HG02884 (cell line): ENCODE measurements around the gene FILIP1.

Experiments used
- ATAC-seq: cut with Tn5 transposase; IDR thresholded peaks from one replicate; pipeline ENCODE4 v1.9.1; 2021; ENCODE audit warnings: mild to moderate bottlenecking, moderate library complexity; ENCODE audit not compliant: unreplicated experiment

FILIP1 gene

DNA sequence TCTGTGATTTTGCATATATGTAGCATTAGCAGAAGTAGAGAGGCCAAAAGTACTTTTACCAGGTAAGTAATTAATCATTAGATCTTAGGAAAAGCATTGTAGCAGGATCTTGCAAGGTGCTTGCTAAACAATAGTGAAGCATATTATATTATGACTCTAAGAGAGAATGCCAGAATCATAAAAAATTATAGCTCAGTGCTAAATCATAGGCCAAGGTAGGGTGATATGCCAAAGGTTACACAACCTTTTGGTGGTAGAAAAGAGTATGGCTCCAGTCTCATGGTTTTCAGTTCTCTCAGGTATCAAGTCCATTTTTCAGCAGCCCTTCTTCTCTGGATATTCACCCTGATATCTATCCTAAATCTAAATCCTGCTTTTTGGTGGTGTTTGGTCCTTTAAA, 192.1 kb downstream of the FILIP1 start:
- ATAC-seq: no peak

DNA sequence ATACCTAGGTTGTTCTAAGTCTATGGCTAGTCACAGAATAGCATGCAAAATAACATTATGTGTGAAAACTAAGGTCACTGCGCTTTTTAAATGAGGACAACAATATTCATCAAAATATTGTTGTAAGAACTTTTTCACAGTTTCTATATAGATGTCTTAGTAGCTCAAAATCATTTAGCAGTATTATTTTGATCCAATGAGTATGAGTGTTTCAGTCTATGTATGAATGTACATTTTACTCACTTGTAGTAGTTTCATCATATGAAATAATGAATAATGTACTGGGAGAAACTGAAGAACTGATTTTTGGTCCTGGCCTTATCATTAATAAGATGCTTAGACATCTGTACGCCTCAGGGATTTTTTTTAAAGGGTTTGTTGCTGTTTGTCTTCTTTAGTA, 192.5 kb downstream of the FILIP1 start:
- ATAC-seq: no peak

DNA sequence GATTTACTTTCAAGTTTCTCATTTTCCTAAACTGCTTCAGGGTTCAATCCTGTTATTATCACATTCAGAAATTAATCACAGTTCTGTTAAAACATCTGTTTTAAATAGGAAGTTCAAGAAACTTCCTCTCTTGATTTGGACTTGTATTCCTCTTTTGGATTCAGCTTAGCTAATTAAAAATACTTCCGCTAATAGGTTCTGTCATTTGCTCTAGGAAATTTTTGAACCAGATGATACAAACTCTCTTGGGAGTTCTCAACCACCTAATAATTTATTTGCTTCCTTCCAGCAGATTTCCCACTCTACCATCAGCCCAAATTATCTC, 193.1 kb downstream of the FILIP1 start:
- no peak for ATAC-seq

DNA sequence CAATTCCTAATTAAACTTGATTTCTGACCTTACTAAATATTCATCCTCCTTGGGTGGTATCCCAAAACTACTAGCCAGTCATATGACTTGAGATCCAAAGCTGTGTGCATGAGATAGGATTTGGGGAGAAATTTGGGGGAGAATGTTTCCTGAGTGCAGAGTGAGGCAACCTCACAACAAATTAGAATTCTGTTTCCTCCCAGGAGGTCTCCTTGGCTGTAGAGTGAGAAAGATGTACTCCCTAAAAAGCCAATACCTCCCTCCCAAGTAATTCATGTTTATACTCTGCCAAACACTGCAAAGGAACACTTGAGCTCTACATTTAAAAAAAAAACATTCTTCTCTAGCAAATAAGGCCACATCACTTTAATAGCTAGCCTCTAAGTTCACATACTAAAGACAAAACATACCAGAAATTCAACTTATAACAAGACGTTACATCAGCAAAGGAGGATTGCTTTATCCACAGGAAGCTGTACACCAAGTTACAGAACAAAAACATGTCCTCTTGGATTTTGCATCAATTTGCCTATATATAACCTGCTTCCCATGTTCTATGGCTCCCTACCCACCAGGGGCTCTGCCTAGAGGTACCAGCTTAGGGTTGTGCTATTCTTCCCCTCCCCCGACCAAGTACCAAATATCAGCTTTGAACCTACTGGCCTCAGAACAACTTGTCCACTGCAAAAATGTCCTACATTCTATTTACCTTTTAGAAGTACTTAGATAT, 193.6 kb downstream of the FILIP1 start:
- ATAC-seq: no peak

DNA sequence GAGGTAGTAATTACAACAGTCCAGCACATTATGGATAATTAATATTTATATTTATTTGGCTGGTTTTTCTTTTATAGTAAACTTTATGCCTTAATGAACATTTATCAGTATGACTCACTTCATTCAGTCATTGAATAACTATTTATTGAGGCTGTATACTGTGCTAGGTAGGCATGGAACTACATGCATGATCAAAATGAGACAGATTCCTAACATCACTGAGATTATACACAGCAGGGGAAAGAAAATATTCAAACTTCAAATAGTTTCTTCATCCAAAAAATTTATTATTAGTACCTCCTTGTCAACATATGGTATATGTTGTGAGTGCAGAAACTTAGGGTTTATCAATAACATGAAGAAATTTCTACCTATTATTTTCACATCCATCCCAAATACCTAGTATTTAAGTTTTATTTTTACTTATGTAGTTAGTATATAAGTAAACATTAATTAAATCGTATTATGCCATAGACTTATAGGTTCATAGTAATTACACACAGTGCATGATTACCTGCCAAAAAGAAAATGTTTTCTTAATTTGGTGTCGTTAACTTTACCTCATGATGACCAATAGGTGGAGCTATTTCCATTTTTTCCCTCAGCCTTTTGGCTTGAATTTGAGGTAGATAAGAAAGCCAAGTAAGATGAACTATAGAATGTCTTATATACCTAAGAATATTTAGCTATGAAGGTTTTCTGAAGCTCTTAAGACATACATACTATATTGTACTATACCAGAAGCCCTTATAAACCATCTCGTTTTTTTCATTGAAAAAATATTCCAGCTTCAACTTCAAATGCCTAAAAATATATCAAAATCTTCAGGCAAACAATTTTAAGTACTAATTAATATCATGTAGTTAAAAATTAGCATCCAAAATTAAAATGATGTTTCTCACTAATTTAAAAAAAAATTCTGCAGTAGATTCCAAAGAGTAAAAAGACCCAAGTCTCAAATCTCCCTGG, 196.5 kb downstream of the FILIP1 start:
- peak; percentile 76 for ATAC-seq

DNA sequence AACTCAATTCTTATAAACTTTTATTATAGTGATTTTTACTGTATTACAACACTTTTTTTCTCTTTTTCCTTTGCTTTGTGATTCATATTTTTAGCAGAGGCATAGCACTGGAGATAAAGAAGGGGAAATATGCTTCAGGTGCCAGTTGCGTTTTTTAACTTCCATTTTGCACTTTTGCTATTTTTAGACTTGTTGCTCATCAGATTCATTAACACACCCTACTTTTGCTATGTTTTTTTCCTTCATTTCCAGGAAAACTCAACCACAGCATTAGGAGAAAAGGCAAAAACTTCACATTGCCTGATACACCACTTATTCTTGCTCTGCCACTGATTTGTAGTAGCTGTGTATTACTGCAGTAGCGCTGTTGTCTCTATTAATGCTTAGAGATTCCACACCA, 201.0 kb downstream of the FILIP1 start:
- no peak for ATAC-seq

DNA sequence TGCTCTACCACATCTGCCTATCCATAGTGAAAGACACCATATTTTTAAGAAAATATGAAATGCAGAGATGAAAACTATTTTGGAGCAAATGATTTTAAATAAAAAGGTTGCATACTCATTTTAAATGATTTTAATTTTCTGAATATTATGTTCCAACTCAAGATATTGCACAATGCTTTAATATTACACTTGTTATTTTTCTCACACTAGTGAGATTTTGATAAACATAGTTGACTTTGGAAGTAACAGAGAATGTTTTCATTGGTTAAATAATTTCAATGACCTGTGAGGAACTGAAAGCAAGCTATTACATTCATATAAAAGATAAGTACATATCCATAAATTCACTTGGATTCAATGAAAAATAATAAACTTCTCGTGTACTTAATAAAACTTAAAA, 201.9 kb downstream of the FILIP1 start:
- no peak for ATAC-seq

DNA sequence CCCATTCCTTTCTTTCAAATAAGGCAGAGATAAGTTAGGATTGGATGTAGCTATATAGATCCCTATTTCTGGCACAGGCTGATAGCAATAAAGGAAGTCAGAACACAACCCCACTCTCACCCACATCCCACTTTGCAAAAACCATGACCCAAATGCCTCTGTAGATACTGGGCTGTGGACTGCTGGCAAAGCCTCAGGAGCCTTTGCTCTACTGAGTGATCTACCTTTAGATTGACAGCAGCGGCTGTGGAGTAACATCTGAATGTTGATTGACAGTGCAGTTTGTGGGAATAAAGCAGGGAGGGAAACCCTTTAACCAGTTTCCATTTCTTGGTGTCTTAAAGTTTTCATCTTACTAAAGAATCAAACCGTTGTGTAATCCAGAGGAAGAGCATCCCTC, 202.3 kb downstream of the FILIP1 start:
- ATAC-seq: no peak

DNA sequence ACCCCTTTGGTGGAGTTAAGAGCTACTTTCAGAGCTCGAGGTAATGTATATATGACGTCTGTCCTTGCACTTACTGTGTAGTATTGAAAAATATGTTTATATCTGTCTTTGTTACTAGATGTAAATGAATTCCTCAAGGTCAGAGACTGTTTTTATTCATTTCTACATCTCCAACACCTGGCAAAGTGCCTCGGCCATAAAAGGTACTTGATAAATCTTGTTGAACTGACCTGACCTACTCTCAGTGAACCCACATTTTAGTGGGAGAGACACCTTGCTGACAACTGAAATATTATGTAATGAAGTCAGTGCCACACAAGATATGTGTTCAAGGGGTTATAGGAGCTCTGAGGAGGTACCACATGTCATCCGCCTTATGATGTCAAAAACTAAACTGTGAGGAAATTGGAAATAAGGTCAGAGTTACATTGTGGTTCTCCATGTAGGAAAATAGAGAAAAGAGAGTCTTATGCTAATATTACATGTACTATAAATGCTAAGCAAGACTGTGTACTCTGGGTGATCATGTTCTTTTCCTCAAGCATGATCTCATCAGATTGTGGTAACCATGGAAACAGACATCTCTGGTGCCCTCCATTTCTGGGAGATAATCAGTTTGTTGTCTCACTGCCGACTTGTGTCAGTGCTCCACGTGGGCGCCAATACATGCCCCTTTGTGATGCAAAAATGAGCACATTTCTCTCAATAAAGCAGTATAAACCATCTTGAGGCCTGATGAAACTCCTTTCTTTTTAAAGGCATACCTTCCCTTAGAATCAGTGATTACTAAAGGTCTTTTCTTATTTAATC, 203.3 kb downstream of the FILIP1 start:
- no peak for ATAC-seq

DNA sequence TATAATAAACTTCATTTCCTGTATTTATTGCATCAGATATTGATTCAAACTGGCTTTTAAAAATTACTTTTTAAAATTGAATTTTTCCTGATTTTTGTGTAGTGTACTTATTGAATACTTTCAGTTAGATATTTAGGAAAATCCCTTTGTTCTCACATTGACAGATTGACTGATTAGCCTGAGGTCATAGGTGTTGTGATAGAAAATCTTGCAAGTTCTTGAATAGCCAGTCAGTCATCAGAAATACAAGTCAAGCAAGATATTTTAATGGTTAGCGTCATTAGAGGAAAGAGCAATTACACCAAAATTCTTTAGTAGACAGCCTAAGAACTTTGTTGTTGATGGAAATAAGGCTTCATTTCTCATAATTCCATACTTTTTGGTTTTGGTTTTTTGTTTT, 205.6 kb downstream of the FILIP1 start:
- no peak for ATAC-seq

DNA sequence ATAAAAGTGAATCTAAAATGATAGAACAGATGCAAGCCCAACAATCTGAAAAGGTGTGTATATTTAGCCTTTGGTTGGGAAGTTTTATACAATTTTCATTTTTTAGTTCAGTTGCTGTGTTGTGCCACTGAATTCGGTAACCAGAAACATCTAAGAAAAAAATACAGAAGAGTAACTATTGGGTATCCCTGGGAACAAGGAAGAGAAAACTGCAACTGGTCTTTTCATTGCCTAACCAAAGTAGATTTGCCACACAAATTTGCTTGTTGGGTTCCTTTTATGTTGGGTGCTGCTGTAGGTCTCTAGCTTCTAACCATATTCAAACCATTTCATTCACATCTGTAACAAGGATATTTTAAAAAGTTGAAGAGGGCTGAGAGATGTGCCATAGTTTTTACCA, 206.2 kb downstream of the FILIP1 start:
- no peak for ATAC-seq

DNA sequence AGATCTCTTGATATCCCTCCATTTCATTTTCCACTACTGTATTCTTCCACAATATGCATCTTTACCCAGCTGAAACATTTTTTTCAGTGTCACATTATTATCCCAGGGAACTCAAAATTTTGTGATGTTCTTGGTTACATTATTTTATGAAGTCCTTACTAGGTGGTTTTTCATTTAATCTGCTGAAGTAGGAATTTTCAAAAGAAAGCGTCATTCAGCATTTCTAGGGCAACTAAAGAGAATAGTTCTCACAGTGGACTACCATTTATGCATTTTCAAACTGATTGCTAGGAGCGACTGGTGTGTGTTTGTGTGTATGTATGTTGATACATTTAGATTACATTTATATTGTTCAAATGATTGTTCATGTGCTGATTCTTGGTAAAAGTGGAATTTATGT, 206.6 kb downstream of the FILIP1 start:
- no peak for ATAC-seq

DNA sequence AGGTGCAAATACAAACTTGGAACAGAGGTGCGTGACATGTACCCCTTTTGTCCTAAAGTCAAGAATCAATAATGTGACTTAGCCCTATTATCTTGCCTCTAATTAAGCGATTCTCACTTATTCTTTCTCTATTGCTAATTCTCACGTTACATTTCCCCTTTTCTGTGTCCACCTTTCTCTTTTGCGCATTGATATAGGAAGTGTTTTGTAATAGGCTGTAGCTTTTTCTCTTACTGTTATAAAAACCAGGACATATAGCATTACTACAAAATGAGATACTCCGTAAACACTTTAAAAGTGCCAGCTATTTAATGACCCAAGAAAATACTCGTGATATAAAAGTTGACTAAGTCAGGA, 208.3 kb downstream of the FILIP1 start:
- ATAC-seq: no peak

DNA sequence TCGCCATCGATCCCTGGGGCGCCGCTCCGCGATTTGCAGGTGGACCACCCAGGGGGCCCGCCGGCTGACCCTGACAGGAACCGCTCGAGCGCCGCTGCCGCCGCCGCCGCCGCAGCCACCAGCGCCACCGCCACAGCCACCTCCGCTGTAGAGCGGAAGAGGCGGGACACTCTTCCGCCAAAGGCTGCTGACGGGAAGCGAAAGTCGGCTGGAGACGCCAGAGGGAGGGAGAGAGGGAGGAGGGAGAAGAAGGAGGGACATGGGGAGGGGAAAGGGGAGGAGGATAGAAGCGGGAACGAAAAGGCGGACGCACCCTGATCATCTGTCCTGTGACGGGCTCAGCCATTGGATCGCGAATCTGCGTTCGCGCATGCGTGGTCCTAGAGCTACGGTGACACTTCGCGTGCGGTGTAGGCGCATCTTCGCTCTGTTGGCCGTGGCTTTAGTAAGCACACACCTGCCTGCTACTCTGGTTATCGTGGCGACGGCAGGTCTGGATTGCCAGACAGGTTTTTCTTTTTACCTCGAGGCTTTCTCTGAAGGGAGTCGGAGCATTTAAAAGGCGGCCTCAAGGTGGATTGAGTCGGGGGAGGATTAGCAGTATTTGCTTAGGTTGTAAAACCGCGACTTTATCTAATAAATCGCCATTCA, 208.8 kb downstream of the FILIP1 start, which contains the start of gene TMEM30A:
TSS of gene TMEM30A (minus strand) at position 161 of the 651 bp plus-strand sequence. CDS start at position 7, 154 bp downstream.
- ATAC-seq: peak; percentile 86

DNA sequence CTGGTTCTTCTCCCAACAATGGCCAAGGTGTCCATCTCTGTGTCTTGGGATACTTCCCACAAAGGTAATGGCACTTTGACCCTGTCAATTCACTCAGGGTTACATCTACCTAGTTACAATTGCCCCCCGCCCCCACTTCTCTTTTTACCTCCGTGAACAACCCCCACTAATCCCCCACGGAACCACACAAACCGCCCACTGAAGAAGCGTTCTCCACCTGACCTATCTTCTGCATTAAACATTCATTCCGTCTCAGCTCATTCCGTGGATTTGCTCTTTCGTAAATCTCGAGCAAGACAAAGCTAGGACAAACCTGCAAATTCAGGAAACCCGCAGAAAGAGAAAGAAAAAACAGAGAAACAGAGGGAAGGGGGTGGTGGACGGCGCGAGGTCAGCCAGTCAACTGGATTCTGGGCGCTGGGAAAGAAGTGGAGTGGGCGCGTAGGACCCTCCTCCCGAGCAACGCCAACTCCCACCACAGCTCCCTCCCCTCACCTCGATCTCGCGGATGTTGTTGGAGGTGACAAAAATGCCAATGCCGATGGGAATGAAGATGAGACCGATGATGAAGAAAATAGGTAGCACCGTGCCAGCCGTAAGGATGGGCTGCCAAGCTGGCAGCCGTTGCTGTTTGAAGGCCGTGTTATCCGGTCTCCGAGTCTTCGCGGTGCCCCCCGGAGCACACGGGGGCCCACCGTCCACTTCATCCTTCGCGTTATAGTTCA, 209.5 kb downstream of the FILIP1 start:
- peak; percentile 13 for ATAC-seq

DNA sequence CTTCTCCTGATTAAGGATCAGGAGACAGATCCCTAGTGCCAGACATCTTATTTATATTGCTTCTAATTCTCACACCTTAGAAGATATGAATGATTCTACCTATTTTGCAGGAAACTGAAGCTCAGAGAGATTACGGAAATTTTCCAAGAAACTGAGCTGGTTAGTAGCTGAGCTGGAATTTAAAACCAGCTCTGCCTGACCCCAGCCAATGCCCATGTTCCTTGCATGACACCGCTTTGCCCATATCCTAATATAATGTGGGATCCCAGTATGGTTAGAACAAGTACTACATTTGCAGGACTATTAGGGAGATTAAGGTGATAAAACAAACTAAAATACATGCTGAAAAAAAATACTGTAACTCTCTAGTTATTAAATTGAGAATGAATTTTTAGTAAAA, 210.9 kb downstream of the FILIP1 start:
- no peak for ATAC-seq

DNA sequence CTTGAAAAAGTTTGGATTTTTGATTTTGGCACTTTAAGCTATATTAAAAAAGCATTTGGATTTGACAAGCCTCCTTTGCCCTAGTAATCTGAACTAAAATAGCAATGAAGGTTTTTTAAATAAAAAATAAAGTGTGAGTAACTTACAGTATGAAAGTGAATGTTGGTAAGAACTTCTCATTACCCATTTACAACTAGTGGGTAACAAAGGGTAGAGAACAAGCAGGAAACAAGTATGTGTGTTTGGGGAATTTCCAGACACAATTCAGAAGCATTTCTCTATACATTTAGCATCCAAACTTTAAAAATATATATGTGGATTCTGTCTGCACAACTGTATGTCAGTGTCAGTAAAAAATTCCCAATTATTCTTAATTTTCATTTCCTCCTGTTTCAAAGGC, 211.9 kb downstream of the FILIP1 start:
- ATAC-seq: no peak

DNA sequence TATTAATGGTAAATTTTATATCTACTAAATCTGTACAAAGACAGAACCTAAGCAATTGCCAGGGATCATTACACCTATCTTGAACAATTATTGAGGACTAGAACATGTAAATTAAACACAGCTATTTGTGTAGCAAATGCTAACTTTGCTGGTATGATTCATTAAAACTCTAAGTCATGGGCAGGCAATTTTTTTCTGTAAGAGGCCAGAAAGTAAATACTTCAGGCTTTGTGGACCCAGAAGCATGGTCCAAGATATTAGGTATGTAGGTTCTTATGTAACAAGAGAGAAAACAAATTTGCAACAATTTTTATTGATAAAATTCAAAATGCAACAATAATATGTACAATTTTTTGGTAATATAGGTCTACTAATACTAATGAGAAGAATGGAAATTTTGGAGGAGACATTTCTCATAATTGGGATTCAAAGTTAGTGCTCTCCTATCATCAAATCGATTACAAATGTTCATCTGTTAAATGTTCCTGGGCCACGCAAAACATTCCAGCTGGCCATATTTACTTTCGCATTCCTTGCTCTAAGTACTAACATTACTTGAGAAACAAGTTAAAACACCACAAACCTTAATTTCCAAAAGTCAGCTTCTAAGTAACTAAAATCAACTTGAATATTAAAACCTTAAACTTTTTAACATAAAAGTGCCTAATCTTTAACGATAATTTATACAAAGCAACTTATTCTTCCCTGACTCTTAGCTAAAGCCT, 213.3 kb downstream of the FILIP1 start:
- ATAC-seq: no peak

DNA sequence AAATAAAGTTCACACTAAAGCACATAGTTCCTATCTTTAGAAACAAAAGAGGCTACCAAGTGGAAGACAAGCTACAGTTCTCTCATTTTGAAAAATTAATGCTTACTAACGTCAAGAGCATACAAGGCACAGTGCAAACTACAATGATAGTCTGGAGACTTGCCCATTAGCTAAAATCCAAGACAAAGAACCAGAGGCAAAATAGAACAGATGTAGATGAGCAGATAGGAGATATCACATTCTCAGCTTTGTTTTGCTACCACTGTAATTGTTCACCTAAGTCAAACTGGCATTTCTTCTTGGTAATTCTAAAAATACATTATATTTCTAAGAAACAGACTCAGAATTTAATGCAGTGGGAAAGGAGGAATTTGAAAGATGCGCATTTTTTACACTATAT, 214.2 kb downstream of the FILIP1 start:
- ATAC-seq: no peak
